GM18517 (cell line): ENCODE data around the gene GAMT.

Experiments
- ATAC-seq: cut with Tn5 transposase; IDR thresholded peaks from one replicate; pipeline ENCODE4 v1.9.1; 2021; ENCODE audit warnings: mild to moderate bottlenecking, moderate library complexity; ENCODE audit not compliant: unreplicated experiment

The GAMT gene

DNA sequence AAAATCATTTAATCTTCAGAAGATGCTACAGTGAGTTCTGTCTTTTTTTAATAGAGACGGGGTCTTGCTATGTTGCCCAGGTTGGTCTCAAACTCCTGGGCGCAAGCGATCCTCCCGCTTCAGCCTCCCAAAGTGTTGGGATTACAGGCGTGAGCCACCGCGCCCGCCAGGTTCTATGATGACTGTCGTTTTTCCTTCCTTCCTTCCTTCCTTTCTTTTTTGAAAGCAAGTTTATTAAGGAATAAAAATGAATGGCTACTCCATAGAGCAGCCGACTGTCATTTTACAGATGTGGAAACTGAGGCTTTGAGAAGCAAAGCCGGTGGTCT lies 511 bp upstream of the GAMT start:
- no peak for ATAC-seq

DNA sequence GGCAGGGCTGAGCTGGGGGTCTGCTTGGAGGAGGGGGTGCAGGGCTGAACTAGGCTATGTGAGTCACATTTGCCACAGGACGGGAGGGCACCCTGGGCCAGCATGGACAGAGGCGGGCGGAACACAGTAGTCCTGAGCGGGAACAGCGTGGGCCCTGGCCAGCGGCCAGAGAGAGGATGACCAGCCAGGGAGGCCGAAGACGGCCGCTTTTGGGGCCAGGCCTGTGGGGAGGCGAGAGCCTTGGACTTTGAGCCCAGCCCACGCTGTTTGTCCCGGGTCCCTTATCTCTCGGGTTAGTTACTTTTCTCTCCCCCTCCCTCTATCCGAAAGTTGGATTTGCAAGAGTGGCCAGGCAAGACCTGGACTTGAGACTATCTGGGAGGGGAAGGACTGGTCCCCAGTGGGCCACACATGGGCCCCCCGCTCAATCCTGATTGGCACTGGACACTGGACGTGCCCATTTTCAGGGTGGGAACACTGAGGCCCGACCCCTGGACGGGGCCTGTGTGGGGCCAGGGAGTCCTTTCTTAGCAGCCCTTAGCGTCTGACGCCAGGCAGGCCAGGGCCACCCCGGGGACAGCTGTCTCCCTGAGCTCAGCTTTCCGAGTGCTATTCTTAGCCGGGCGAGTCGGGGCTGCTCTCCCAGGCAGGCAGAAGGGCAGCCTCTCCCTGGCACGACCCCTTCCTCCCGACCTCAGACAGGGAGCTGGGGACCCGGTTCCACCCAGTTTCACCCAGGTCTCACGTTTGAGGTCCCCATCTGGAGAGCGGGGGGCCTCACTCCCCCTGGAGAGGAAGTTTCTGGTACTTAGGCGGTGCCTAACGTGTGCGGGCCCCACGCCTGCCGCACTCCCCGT lies 833 bp downstream of the GAMT start:
- no peak for ATAC-seq

GRCh38 chr19:1399745-1400144 lies 1.6 kb downstream of the GAMT start:
- ATAC-seq = no peak

- no peak for ATAC-seq
Observed at GRCh38 chr19:1399079-1399478, 2.3 kb downstream of the GAMT start.

DNA sequence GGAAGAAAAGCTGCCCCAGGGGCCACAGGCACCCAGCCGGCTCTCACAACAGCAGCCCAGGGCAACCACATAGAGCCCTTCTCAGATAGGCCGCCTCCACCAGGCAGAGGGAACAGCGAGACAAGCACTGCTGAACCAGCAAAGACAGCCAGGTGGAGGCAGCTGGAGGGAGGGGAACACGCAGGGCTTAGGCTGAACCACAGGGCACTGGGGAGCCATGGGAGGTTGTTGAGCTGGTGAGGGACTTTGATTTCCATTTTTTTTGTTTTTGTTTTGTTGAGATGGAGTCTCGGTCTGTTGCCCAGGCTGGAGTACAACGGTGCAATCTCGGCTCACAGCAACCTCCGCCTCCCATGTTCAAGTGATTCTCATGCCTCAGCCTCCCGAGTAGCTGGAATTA lies 3.5 kb downstream of the GAMT start:
- ATAC-seq = no peak

- ATAC-seq = no peak
Observed at GRCh38 chr19:1396768-1397679, 4.3 kb downstream of the GAMT start.

GRCh38 chr19:1396019-1396767 lies 5.1 kb downstream of the GAMT start:
- ATAC-seq = no peak

DNA sequence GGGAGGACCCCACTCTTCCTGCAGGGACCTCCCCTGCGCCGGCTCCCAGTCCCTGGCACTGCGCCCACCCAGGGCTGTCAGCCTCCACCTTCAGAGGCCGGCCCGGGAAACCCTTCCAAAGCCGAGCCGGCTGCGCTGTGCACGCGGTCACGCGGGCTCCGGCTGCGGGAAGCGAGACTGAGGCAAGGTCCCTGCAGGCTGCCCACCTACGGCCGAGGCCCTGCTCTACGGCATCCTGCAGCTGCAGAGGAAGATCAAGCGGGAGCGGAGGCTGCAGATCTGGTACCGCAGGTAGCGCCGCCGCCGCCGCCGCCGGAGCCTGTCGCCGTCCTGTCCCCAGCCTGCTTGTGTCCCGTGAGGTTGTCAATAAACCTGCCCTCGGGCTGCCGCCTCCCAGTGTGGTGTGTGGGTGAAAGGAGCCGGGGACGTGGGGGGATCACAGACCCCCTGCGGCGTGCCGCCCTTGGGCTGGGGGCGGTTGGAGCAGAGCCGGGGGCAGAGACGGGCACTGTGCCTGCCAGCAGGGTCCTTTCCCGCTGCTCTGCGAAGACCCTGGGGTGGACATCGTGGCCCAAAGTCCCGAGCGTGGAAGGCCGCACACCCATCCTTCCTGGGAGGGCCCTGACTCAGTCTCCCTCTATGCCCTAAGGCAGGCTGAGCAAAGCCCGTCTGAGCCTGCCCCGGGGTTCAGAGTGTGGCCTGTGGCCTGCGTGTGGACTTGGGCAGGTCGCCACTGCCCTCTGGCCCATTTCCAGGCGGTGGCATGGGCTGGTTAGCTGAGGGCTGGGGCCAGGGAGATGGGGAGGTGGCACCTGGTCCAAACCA lies 5.9 kb downstream of the GAMT start:
- ATAC-seq = no peak

DNA sequence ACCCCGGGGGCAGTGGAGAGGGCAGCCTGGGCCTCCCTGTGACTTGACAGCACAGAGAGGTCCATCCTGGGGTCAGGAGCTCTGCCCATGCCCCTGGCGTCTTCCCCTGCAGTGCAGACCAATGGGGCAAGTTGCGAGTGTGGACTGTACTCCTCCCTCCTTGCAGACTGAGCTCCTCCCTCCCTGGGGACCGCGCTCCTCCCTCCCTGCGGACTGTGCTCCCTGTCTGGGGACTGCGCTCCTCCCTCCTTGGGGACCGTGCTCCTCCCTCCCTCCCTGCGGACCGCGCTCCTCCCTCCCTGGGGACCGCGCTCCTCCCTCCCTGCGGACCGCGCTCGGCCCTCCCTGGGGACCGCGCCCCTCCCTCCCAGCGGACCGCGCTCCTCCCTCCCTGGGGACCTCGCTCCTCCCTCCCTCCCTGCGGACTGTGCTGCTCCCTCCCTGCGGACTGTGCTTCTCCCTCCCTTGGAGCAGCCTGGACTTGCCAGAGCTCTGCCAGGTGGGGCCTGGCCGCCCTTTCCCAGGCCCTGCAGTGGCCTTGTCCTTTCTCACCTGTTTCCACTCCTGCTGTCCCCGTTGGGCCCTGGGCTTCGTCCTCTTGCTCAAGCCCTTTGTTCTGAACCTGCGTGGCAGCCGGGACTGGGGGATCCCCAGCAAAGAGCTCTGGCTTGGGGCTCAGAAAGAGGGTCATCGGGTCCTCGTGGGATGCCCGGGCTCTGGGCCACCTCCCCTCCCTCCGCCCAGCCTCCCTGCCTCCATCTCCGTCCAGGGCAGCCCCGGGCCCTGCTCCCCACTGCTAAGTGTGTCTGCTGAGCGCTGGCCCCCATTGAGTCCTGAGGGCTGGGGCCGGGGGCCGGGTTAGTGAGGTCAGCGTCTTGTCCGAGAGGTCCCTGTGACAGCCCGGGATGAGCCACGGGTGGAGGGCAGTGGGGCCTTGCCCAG lies 6.8 kb downstream of the GAMT start:
- ATAC-seq = no peak

DNA sequence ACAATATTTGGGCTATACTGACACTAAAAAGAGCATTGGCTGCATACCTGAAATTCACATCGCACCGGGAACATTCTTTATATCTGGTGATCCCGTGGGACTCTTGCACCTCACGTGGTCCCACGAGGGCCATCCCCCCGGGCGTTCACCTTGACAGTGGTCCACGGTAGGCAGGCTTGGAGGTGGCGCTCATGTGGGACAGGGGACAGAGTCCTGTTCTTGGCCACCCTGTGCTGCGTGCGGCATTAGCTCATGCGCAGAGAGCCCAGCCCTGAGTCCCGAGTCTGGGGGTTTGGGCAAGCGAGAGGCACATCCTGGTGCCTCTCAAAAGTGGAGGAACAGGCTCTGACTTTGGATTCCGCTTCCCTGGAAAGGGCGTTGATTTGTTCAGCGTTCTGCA lies 7.5 kb downstream of the GAMT start:
- no peak for ATAC-seq

DNA sequence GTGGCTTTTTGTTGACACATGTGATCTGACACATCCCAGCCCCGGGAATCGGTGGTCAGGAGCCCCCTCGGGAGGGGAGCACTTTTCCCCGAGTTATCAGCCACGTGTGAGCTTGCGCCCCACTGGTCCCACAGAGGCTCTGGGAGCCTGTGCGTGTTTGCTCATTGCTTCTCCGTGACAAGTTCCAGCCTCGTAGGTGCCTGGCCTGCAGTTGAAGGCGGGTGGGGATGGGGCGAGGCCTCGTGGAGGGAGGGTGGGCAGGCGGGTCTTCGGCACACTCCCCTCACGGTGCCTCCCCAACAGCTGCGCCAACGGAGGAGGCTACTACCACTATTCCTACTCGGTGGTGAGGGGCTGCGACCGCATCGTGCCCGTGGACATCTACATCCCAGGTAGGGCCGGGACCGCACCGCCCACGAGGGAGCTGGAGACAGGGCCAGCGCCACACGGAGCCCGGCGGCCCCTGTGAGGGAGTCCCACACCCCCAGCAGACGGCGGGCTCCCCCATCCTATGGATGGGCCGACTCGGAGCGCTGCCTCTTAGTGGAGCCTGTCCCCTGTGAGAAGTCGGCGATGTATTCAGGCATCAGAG lies 8.3 kb downstream of the GAMT start:
- no peak for ATAC-seq

GRCh38 chr19:1392407-1392806 lies 8.9 kb downstream of the GAMT start:
- ATAC-seq = no peak

- ATAC-seq = no peak
Observed at GRCh38 chr19:1390890-1391423, 10.4 kb downstream of the GAMT start.

DNA sequence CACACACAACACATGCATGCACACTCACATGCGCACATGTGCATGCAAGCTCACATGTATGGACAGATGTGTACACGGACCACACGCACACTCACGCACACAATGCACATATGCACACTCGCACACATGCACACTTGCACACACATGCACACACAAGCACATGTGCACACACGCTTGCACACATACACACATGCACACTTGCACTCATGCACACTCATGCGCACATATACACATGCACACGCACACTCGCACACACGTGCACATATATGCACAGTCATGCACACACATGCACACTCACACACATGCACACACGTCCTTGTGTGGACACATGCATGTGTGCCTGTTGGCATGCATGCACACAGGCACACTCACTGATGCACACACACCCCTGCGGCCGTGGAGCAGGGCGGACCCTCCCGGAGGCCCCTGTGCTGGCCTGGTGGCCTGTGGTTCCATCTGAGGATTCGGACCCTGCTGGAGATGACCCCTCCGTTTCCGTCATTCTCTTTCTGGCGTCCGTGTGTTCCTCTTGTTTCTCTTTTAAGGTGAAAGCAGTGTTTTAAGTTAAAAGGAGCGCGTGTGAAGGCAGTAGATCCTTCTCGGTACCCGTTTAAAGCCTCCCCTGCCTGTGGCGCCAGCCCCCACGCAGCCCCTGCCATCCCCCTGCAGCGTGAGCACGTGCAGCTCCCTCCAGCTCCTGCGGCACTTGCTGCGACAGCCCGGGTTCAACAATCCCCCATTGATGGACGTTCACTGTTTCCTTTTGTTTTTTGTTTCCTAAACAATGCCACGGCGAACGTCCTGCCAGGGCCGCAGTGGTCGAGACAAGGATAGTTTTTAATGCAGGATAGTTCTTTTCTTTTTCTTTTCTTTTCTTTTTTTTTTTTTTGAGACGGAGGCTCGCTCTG lies 12.1 kb downstream of the GAMT start:
- ATAC-seq = no peak

DNA sequence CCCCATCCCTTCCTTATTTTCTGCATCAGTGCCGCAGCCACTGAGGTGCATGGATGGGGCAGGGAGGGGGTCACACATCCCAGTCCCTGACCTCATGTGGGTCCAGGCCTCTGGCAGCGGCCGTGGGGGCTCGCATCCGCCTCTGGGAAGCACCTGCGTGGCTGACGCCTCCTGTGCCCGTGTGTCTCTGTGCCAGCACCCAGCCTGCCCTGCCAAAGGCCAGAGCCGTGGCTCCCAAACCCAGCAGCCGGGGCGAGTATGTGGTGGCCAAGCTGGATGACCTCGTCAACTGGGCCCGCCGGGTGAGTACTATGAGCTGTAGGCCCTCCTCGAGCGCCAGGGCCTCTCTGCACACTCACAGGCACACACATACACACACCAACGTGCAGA lies 12.7 kb downstream of the GAMT start:
- ATAC-seq = no peak

- no peak for ATAC-seq
Observed at GRCh38 chr19:1387684-1388636, 13.4 kb downstream of the GAMT start.
